Gastroesophageal sphincter (tissue), 3 donors: ENCODE measurements around the gene UCP1.

Experiments used
- CTCF ChIP-seq, 4 experiments: fragments of 200-600 bp in 2 of 4; fragments of 450-650 bp in 2 of 4; sonication (generic) in 1 of 4; IDR thresholded peaks; one replicate each; pipeline ENCODE4 v1.5.1; 2017 to 2019; ENCODE audit warnings: antibody characterized with exemption in 4 of 4, mild to moderate bottlenecking in 2 of 4, moderate library complexity in 2 of 4
- POLR2A ChIP-seq, 2 donors: fragments of 450-650 bp; IDR thresholded peaks; one replicate each; pipeline ENCODE4 v1.6.1; 2017; ENCODE audit warnings: antibody characterized with exemption in 2 of 2, mild to moderate bottlenecking in 2 of 2, moderate library complexity in 1 of 2

GRCh38 chr4:140584439-140584838 is 15.7 kb upstream of the UCP1 start:
- TF ChIP-seq POLR2A (IDR thresholded peaks at IDR 0.05) (no peak), CTCF (IDR thresholded peaks at IDR 0.05) (no peak)
